Measurements from ENCODE around the gene MGAT2. TPM values are rescaled to one million over a fixed set of nuclear protein-coding genes. Genes with fewer than 3 reads are reported as not detected.
A peak's percentile ranks its signal among the peaks of the same experiment; 100 is the strongest.

The MGAT2 gene
- total and polyA plus RNA-seq, 2 donors (not counting 1 experiment from before 2014, with no cell fraction given), result 55.7 to 60.4 TPM

GRCh38 chr14:49634547-49635334 lies 14.1 kb downstream of the MGAT2 start, which contains the start of gene DNAAF2:
Gene DNAAF2 (minus strand): TSS chr14:49635244. CDS start chr14:49635149, 95 bp downstream.
- H3K27ac ChIP-seq (ENCODE audit: insufficient read depth, low read length), result peak within 1 kb of the TSS; percentile 85
- no peaks in the 10 kb centered on the region for H3K27me3 ChIP-seq (ENCODE audit: control insufficient read depth, insufficient read depth, low read length)
- H3K4me2 ChIP-seq (ENCODE audit: extremely low read depth, insufficient read depth, low read length), result peak within 1 kb of the TSS; percentile 84
- peaks cover 4% of the 10 kb centered on the region for H3K36me3 ChIP-seq (ENCODE audit: control insufficient read depth, insufficient read depth, low read length)
- no peaks in the 10 kb centered on the region for H4K20me1 ChIP-seq (ENCODE audit: control insufficient read depth, extremely low read depth, insufficient read depth, low read length)
- H3K4me3 ChIP-seq (replicated peaks in 1 of 4; ENCODE audit: control extremely low read depth in 1 of 4, insufficient read depth in 1 of 4, low read depth in 3 of 4, low read length in 4 of 4), result peak within 1 kb of the TSS; percentile 66 to 98 (median 90)
- peak within 1 kb of the TSS; percentile 87 for H2AFZ ChIP-seq (ENCODE audit: low read length)
- H3K9ac ChIP-seq (ENCODE audit: insufficient read depth, low read length), result peak within 1 kb of the TSS; percentile 91
- H3K79me2 ChIP-seq (ENCODE audit: control insufficient read depth, insufficient read depth, low read length), result peaks cover 56% of the 10 kb centered on the region
- DNase-seq (ENCODE audit: low read depth in 2 of 2), result peak; percentile 69 to 80
- H3K4me1 ChIP-seq (ENCODE audit: control insufficient read depth, extremely low read depth, insufficient read depth, low read length), result peaks cover 2% of the 10 kb centered on the region
- TF ChIP-seq, protein P1, sequence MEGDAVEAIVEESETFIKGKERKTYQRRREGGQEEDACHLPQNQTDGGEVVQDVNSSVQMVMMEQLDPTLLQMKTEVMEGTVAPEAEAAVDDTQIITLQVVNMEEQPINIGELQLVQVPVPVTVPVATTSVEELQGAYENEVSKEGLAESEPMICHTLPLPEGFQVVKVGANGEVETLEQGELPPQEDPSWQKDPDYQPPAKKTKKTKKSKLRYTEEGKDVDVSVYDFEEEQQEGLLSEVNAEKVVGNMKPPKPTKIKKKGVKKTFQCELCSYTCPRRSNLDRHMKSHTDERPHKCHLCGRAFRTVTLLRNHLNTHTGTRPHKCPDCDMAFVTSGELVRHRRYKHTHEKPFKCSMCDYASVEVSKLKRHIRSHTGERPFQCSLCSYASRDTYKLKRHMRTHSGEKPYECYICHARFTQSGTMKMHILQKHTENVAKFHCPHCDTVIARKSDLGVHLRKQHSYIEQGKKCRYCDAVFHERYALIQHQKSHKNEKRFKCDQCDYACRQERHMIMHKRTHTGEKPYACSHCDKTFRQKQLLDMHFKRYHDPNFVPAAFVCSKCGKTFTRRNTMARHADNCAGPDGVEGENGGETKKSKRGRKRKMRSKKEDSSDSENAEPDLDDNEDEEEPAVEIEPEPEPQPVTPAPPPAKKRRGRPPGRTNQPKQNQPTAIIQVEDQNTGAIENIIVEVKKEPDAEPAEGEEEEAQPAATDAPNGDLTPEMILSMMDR (conservative IDR thresholded peaks at IDR 0.05 in 1 of 2, IDR thresholded peaks at IDR 0.05 in 1 of 2; ENCODE audit: low read depth in 1 of 2, low read length in 2 of 2), result no peak
- no peak for TF ChIP-seq EZH2 (IDR thresholded peaks at IDR 0.05; ENCODE audit: low read length, missing control alignments)
- no peaks in the 10 kb centered on the region for H3K9me3 ChIP-seq (ENCODE audit: control insufficient read depth, insufficient read depth, low read depth, low read length)

GRCh38 chr14:49636866-49637265 lies 16.3 kb downstream of the MGAT2 start:
- Histone ChIP-seq H3K4me3 (replicated peaks in 1 of 4; ENCODE audit: control extremely low read depth in 1 of 4, insufficient read depth in 1 of 4, low read depth in 3 of 4, low read length in 4 of 4) (no peak overlapping the region), H3K36me3 (ENCODE audit: control insufficient read depth, insufficient read depth, low read length) (peaks cover 4% of the 10 kb centered on the region), H3K27me3 (ENCODE audit: control insufficient read depth, insufficient read depth, low read length) (no peaks in the 10 kb centered on the region), H4K20me1 (ENCODE audit: control insufficient read depth, extremely low read depth, insufficient read depth, low read length) (no peaks in the 10 kb centered on the region), H2AFZ (ENCODE audit: low read length) (no peak overlapping the region), H3K4me2 (ENCODE audit: extremely low read depth, insufficient read depth, low read length) (no peak overlapping the region), H3K4me1 (ENCODE audit: control insufficient read depth, extremely low read depth, insufficient read depth, low read length) (peaks cover 3% of the 10 kb centered on the region), H3K79me2 (ENCODE audit: control insufficient read depth, insufficient read depth, low read length) (peaks cover 51% of the 10 kb centered on the region), H3K27ac (ENCODE audit: insufficient read depth, low read length) (no peak overlapping the region), H3K9me3 (ENCODE audit: control insufficient read depth, insufficient read depth, low read depth, low read length) (no peaks in the 10 kb centered on the region), H3K9ac (ENCODE audit: insufficient read depth, low read length) (no peak overlapping the region)
- no peak for TF ChIP-seq EZH2 (IDR thresholded peaks at IDR 0.05; ENCODE audit: low read length, missing control alignments)
- TF ChIP-seq, protein P1 (conservative IDR thresholded peaks at IDR 0.05 in 1 of 2, IDR thresholded peaks at IDR 0.05 in 1 of 2; ENCODE audit: low read depth in 1 of 2, low read length in 2 of 2), result no peak
- no peak for DNase-seq (ENCODE audit: low read depth in 2 of 2)

DNA sequence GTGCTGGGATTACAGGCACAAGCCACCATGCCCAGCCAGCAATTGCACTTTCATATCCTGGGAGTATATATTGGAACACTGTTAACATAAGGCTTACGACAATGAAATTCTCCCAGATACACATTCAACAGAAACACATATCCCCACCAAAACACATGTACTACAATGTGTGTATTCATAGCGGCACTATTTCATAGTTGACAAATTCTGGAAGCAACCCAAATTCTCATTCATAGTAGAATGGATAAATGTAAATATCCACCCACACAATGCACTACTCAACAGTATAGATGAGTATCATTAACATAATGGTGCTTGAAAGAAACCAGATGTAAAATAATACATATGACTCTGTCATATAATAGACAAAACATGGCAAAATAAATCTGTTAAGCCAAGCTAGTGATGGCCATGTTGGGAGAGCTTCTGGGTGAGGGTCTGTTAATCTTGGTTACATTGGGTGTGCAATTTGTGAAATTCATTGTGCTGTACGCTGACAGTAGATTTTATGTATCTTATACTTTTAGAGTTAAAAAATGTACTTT lies 17.0 kb downstream of the MGAT2 start:
- Histone ChIP-seq H3K9ac (ENCODE audit: insufficient read depth, low read length) (no peak overlapping the region), H3K4me2 (ENCODE audit: extremely low read depth, insufficient read depth, low read length) (no peak overlapping the region), H3K27ac (ENCODE audit: insufficient read depth, low read length) (no peak overlapping the region), H4K20me1 (ENCODE audit: control insufficient read depth, extremely low read depth, insufficient read depth, low read length) (no peaks in the 10 kb centered on the region), H3K36me3 (ENCODE audit: control insufficient read depth, insufficient read depth, low read length) (peaks cover 4% of the 10 kb centered on the region), H3K4me3 (replicated peaks in 1 of 4; ENCODE audit: control extremely low read depth in 1 of 4, insufficient read depth in 1 of 4, low read depth in 3 of 4, low read length in 4 of 4) (no peak overlapping the region), H3K4me1 (ENCODE audit: control insufficient read depth, extremely low read depth, insufficient read depth, low read length) (peaks cover 2% of the 10 kb centered on the region), H3K79me2 (ENCODE audit: control insufficient read depth, insufficient read depth, low read length) (peaks cover 45% of the 10 kb centered on the region), H2AFZ (ENCODE audit: low read length) (no peak overlapping the region), H3K9me3 (ENCODE audit: control insufficient read depth, insufficient read depth, low read depth, low read length) (no peaks in the 10 kb centered on the region), H3K27me3 (ENCODE audit: control insufficient read depth, insufficient read depth, low read length) (no peaks in the 10 kb centered on the region)
- DNase-seq (ENCODE audit: low read depth in 2 of 2), result no peak
- no peak for TF ChIP-seq EZH2 (IDR thresholded peaks at IDR 0.05; ENCODE audit: low read length, missing control alignments)

Data from fibroblast of lung (primary cell).